HG02870 (cell line): Measurements from ENCODE around the gene ST6GAL1.
"Not testable (repeated sequence)": the region's sequence is repeated elsewhere in the genome, so short reads cannot be mapped to it uniquely, and the experiment has no call there.

Experiments
- ATAC-seq: cut with Tn5 transposase; IDR thresholded peaks from one replicate; pipeline ENCODE4 v1.9.1; 2021; ENCODE audit warnings: mild to moderate bottlenecking, moderate library complexity; ENCODE audit not compliant: unreplicated experiment

The ST6GAL1 gene

GRCh38 chr3:186930143-186930640 lies at the start of gene ST6GAL1:
ST6GAL1 (plus strand) TSS chr3:186930526; CDS start chr3:187042704, 112,178 bp downstream.
- ATAC-seq = peak; percentile 67

GRCh38 chr3:186882150-186882524 lies 48.2 kb upstream of the ST6GAL1 start:
- no peak for ATAC-seq

- no peak for ATAC-seq
These were observed 47.2 kb upstream of the ST6GAL1 start for GRCh38 chr3:186882881-186883685.

- ATAC-seq = no peak
These were observed 46.7 kb upstream of the ST6GAL1 start for GRCh38 chr3:186883686-186884058.

- not testable (repeated sequence) for ATAC-seq
These were observed 45.5 kb upstream of the ST6GAL1 start for GRCh38 chr3:186884868-186885267.

GRCh38 chr3:186886202-186886981 lies 43.9 kb upstream of the ST6GAL1 start:
- ATAC-seq = no peak

- ATAC-seq = not testable (repeated sequence)
These were observed 42.8 kb upstream of the ST6GAL1 start for GRCh38 chr3:186887507-186887938.

- ATAC-seq = no peak
These were observed 41.8 kb upstream of the ST6GAL1 start for GRCh38 chr3:186888569-186888968.

- not testable (repeated sequence) for ATAC-seq
These were observed 40.6 kb upstream of the ST6GAL1 start for GRCh38 chr3:186889698-186890097.

GRCh38 chr3:186890911-186891310 lies 39.4 kb upstream of the ST6GAL1 start:
- ATAC-seq = no peak

- ATAC-seq = not testable (repeated sequence)
These were observed 37.3 kb upstream of the ST6GAL1 start for GRCh38 chr3:186893071-186893470.

- ATAC-seq = no peak
These were observed 34.9 kb upstream of the ST6GAL1 start for GRCh38 chr3:186895406-186895805.

- ATAC-seq = no peak
These were observed 34.3 kb upstream of the ST6GAL1 start for GRCh38 chr3:186896006-186896405.

- ATAC-seq = no peak
These were observed 33.5 kb upstream of the ST6GAL1 start for GRCh38 chr3:186896875-186897274.

GRCh38 chr3:186901135-186901734 lies 29.1 kb upstream of the ST6GAL1 start:
- no peak for ATAC-seq

- no peak for ATAC-seq
These were observed 28.2 kb upstream of the ST6GAL1 start for GRCh38 chr3:186902154-186902553.

GRCh38 chr3:186902713-186903112 lies 27.6 kb upstream of the ST6GAL1 start:
- ATAC-seq = no peak

GRCh38 chr3:186903676-186904075 lies 26.6 kb upstream of the ST6GAL1 start:
- ATAC-seq = not testable (repeated sequence)

GRCh38 chr3:186907075-186907474 lies 23.3 kb upstream of the ST6GAL1 start:
- ATAC-seq = not testable (repeated sequence)

- no peak for ATAC-seq
These were observed 21.1 kb upstream of the ST6GAL1 start for GRCh38 chr3:186909078-186909853.
